Esophagus (tissue), 2 donors: ENCODE results near the gene FGGY. TPM values are rescaled to one million over a fixed set of nuclear protein-coding genes. Genes with fewer than 3 reads are reported as not detected.
A peak's percentile ranks its signal among the peaks of the same experiment; 100 is the strongest.

Source experiments
- H3K27ac ChIP-seq, 2 donors: one replicate each; pipeline ENCODE4 v1.5.1; 2013; ENCODE audit warnings: low read depth in 2 of 2, mild to moderate bottlenecking in 2 of 2, inconsistent platforms in 1 of 2, low read length in 1 of 2, moderate library complexity in 1 of 2
- H3K27me3 ChIP-seq, 2 donors: one replicate each; pipeline ENCODE4 v1.6.1; 2013; ENCODE audit warnings: low read length in 2 of 2, control low read depth in 1 of 2, mild to moderate bottlenecking in 1 of 2; ENCODE audit not compliant: insufficient read depth in 2 of 2, control insufficient read depth in 1 of 2
- H3K36me3 ChIP-seq, 2 donors: one replicate each; pipeline ENCODE4 v1.6.1; 2013; ENCODE audit warnings: low read length in 1 of 2; ENCODE audit not compliant: control insufficient read depth in 2 of 2, insufficient read depth in 2 of 2
- H3K4me1 ChIP-seq, 2 donors: one replicate each; pipeline ENCODE4 v1.6.1; 2013; ENCODE audit warnings: low read length in 1 of 2; ENCODE audit not compliant: control insufficient read depth in 2 of 2, insufficient read depth in 2 of 2
- H3K4me3 ChIP-seq, 2 donors: one replicate each; pipeline ENCODE4 v1.5.1; 2013; ENCODE audit warnings: low read length in 2 of 2, mild to moderate bottlenecking in 2 of 2, low read depth in 1 of 2, moderate library complexity in 1 of 2
- H3K9me3 ChIP-seq, 2 donors: one replicate each; pipeline ENCODE4 v1.6.1; 2013; ENCODE audit warnings: mild to moderate bottlenecking in 2 of 2, low read depth in 1 of 2, low read length in 1 of 2, moderate library complexity in 1 of 2; ENCODE audit not compliant: control insufficient read depth in 2 of 2, insufficient read depth in 1 of 2
- WGBS, 2 donors: extraction: QIAGEN DNeasy Blood & Tissue Kit; methylation state at CpG; one replicate each; pipeline ENCODE4 v1.1.7; 2013; 5-methylcytosine and 5-hydroxymethylcytosine counted together
- polyA plus RNA-seq, 2 donors: library from polyadenylated mRNA; stranded (reverse); fragments of 200-250 nt; gene quantifications; one replicate each; pipeline ENCODE4 v1.2.3, GENCODE V29; 2013
- donor health status: healthy with polysubstance abuse.
- donor health status: Bipolar disorder and iron deficiency.

Gene FGGY
- polyA plus RNA-seq, 2 donors = 2.4 to 4.4 TPM

DNA sequence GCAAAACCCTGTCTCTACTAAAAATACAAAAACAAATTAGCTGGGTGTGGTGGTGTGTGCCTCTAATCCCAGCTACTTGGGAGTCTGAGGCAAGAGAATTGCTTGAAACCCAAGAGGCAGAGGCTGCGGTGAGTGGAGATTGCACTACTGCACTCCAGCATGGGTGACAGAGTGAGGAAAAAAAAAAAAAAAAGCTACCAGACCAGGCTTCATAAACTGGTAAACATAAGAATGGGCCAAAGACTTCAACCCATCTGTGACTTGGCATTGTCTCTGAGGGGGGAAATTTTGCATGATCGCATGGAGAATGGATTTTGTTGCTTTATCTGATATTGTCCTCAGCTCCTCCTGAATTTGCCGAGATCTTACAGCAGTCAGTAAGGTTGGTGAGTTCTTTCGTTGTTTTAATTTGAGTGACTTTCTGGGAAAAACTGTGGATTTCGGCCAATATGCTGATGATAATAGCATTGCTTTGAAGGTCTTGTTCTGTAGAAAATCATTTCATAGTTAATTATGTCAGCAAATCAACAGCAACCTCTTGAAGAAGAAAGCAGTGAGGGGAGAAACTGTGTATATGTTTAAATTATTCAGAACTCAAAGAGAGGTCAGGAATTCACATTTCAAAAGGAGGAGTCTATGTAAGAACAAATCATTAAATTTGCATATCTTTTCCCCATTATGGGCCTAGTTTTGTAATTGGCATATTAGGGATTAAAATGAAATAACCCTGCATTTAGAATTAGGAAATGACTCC lies 13.1 kb downstream of the FGGY start:
- WGBS, 2 donors = 81 to 84% methylated on average over 5 of the region's 5 CpGs
- no peaks in the 10 kb centered on the region for H3K36me3 ChIP-seq
- no peak overlapping the region for H3K27ac ChIP-seq
- no peak overlapping the region for H3K4me3 ChIP-seq
- no peaks in the 10 kb centered on the region for H3K27me3 ChIP-seq
- no peaks in the 10 kb centered on the region for H3K9me3 ChIP-seq
- no peaks in the 10 kb centered on the region for H3K4me1 ChIP-seq

DNA sequence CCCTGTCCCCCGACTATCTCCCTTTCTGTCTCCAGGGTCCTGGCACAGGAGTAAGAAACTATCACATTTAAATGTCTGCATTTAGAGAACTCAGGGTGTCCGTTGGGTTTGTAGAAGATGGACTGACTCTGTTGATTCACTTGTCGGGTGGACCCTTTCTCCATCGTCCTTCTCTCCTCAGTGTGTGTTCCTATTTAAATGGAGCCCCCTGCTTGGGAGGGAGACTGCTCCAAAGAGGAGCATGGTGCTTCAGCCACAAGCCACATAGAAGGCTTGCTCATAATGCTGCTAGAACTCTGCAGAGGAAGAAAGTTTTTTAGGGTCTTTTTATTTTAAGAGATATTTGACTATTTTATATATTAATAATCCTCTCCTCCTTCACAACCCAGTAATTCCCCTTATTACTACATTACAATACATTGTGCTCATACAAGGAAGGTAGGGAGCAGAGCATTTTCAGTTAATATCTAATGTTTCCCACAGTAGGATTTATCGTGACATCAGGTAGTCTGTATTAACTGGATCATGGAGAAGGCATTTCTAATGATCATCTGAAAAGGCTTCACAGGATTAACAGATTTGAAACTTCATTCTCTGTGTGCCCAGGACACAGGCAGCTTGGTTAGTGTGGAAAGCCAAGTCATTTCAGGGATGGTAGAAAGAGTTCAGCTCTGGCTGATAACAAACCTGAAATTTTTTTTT lies 13.8 kb downstream of the FGGY start:
- WGBS, 2 donors = 91% methylated on average over 5 of the region's 5 CpGs
- no peaks in the 10 kb centered on the region for H3K4me1 ChIP-seq
- no peak overlapping the region for H3K27ac ChIP-seq
- H3K27me3 ChIP-seq = no peaks in the 10 kb centered on the region
- H3K4me3 ChIP-seq = no peak overlapping the region
- H3K9me3 ChIP-seq = no peaks in the 10 kb centered on the region
- H3K36me3 ChIP-seq = no peaks in the 10 kb centered on the region

DNA sequence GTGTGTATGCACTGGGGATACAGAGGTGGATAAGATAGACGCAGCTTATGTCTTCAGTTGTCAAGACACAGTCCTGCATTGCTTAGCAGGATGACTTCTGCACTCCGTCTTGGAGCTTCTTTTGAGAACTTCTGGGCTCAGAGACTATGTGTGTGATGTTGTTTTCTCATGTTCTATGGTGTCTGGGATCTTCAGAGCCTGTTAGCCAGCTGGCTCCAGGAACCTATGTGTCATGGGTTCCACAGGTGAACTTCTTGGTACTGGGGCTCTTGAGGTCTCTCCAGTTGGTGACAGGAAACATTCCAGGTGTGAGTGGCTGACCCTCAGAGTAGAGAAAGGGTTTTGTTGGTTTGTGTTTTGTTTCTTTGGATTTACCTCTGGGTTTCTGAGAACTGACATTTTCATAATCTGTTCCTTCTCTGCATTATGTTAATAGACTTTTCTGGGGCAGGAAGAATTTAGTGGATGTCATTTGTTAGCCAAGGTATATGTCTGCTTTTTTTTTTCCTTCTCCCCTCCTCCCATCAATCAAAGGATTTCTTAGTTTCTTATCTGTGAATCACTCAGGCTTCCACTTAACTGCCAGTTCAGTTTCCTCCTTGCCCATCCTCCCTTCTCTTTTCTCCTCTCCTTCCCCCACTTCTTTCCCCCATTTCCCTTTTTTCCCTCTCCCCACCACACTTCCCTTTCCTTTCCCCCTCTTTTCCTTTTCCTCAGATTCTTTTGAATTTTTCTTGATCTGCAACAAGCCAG lies 18.1 kb downstream of the FGGY start:
- WGBS, 2 donors = 91 to 96% methylated on average over 2 of the region's 2 CpGs
- Histone ChIP-seq H3K4me3 (no peak overlapping the region), H3K36me3 (no peaks in the 10 kb centered on the region), H3K27ac (no peak overlapping the region), H3K9me3 (no peaks in the 10 kb centered on the region), H3K4me1 (no peaks in the 10 kb centered on the region), H3K27me3 (no peaks in the 10 kb centered on the region)

DNA sequence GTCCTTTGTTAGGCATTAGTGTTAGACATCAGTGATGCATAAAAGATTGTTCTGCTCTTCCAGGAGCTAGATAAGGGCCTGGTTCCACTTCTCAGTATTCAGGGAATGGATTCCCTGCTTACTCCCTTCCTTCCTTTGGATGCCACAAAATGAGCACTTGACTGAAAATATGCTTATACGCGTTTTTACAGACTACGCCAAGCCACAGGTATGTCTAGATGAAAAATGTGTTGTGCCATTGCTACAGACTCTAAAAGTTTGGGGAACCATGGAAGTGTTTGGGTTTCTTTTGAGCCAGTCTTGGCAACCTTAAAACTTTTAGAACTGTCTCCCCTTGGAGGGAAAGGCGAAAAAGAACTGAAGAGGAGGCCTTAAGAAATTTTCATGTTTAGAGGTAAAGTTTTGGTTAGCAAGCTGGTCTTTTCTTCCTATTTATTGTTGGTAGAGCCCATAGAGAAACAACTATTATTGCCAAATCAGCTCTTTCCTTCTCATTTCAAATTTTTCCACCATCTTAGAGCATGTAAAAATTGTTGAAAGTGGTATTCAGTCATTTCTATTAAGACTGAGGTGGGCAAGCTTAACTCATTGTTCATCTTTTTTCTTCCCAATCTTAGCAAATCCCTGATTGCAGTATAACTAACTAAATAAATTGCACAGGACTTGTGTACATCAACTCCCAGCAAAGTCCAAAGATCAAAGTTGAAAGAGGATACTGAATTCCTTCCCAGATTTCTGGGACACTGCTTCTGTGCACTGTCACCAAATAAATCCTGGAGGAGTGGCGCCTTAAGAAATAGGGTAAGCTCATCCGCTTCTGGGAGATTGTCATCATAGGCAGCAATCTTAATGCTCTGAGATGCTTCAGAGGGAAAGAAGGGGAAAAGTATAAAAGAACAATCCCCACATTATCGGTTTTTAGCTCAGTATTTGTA lies 18.9 kb downstream of the FGGY start:
- H3K4me3 ChIP-seq = no peak overlapping the region
- no peaks in the 10 kb centered on the region for H3K9me3 ChIP-seq
- peak overlapping the region in 1 of 2 donors; percentile 50 for H3K27ac ChIP-seq
- H3K36me3 ChIP-seq = no peaks in the 10 kb centered on the region
- WGBS, 2 donors = 82 to 84% methylated on average over 7 of the region's 7 CpGs
- H3K27me3 ChIP-seq = no peaks in the 10 kb centered on the region
- H3K4me1 ChIP-seq = no peaks in the 10 kb centered on the region

DNA sequence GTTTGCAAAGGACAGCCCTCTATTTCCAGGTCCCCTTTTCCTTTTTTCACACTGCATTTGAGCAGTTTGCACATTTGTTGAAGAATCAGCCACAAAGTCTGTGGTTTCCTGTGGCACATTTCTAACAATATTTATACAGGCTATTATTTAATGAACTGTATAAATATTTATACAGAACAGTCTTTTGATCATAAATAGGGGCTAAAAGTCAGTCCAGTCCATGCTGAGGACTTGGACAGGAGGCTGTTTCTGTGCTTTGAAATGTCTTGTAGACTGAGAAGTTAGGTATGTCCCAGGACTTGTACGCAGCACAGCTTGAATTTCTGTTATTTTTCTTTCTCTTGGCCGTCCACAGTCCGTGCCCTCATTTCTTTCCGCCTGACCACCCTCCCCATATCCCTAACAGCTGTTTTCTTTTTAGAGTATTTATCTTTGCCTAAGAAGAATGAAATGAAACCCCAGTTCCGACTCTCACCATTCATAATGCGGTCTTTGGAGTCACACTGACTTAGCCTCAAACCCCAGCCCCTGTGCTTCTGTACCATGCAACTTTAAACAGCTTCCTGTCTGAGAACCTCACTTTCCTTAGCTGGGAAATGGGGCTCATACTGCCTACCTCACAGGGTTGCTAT lies 19.7 kb downstream of the FGGY start:
- H3K27ac ChIP-seq = peak overlapping the region; percentile 44 to 50
- H3K4me3 ChIP-seq = no peak overlapping the region
- no peaks in the 10 kb centered on the region for H3K9me3 ChIP-seq
- no peaks in the 10 kb centered on the region for H3K4me1 ChIP-seq
- H3K27me3 ChIP-seq = no peaks in the 10 kb centered on the region
- 56 to 67% methylated on average over 6 of the region's 6 CpGs for WGBS, 2 donors
- no peaks in the 10 kb centered on the region for H3K36me3 ChIP-seq

DNA sequence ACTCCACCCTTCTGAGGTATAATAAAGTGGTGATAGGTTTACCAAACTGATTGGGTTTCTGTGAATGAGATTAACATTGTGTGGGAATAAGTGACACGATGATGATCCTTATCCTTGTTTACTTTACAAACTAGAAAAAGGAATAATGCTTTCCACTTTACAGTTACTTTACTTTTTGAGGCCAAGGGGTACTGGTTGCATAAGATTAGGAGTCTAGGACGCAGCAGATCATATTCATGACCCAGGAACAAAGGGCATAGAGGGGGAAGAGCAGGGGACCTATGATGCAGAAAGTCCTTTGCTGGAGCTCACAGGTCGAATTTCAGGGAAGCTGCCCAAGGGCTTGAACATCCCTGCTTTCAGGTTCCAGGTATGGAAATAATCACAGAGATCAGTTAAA lies 20.4 kb downstream of the FGGY start:
- Histone ChIP-seq H3K27me3 (no peaks in the 10 kb centered on the region), H3K9me3 (no peaks in the 10 kb centered on the region), H3K27ac (no peak overlapping the region), H3K4me3 (no peak overlapping the region), H3K4me1 (no peaks in the 10 kb centered on the region), H3K36me3 (peaks cover 0 to under 1% of the 10 kb centered on the region in 2 donors)
- 68 to 75% methylated on average over 3 of the region's 3 CpGs for WGBS, 2 donors

DNA sequence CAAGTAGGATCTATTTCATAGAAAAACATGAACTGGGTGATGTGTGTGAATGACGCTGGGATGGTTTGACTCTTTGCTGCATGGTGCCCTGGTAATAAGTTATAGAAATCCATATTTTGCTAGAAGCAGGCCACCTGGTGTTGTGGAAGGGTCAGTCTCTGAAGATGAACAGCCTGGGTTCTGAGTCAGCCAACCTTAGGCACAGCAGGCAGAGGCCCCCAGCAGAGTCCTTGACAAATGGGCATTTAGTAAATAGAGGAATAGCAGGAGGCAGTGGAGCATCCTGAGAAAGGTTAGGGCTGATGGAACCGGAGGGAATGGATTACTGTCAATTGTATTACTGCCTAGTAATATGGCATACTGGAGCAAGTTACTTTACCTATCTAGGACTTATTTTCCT lies 20.9 kb downstream of the FGGY start:
- WGBS, 2 donors = 94 to 98% methylated on average over 2 of the region's 2 CpGs
- Histone ChIP-seq H3K36me3 (peaks cover 0 to 2% of the 10 kb centered on the region in 2 donors), H3K27me3 (no peaks in the 10 kb centered on the region), H3K4me3 (no peak overlapping the region), H3K9me3 (no peaks in the 10 kb centered on the region), H3K4me1 (no peaks in the 10 kb centered on the region), H3K27ac (no peak overlapping the region)

DNA sequence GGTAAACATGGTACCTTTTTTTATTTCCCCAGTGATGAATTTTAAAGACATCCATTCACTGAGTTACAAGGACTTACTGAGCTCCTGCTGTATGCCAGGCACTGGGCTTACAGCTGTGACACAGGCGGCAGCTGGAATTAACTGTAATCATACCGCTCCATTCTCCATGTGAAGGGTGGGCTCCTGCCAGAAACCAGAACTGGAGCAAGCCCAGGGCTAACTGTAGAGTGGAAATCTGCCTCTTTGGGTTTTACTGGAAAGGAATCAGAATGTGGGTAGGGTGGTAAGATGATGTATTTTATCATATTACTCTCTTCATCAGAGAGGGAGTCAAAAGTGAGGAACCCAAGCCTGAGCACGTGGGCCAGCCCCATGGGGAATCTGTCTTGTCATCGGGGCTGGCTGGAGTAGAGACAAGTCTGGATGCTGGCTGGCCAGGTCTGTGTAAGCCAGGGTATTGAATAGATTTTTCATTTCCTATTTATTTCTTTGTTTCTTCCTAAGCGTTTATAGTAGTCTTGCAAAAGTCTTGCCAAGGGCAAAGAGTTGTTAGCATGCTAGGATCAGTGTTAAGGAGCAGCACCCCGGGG lies 21.5 kb downstream of the FGGY start:
- 47 to 59% methylated on average over 6 of the region's 6 CpGs for WGBS, 2 donors
- peaks cover 0 to 2% of the 10 kb centered on the region in 2 donors for H3K36me3 ChIP-seq
- H3K27ac ChIP-seq = no peak overlapping the region
- H3K27me3 ChIP-seq = no peaks in the 10 kb centered on the region
- no peaks in the 10 kb centered on the region for H3K4me1 ChIP-seq
- H3K9me3 ChIP-seq = no peaks in the 10 kb centered on the region
- no peak overlapping the region for H3K4me3 ChIP-seq
